HG02870 (cell line): ENCODE data around the gene NDUFS8.

Experiments used
- ATAC-seq: cut with Tn5 transposase; IDR thresholded peaks from one replicate; pipeline ENCODE4 v1.9.1; 2021; ENCODE audit warnings: mild to moderate bottlenecking, moderate library complexity; ENCODE audit not compliant: unreplicated experiment

The NDUFS8 gene

DNA sequence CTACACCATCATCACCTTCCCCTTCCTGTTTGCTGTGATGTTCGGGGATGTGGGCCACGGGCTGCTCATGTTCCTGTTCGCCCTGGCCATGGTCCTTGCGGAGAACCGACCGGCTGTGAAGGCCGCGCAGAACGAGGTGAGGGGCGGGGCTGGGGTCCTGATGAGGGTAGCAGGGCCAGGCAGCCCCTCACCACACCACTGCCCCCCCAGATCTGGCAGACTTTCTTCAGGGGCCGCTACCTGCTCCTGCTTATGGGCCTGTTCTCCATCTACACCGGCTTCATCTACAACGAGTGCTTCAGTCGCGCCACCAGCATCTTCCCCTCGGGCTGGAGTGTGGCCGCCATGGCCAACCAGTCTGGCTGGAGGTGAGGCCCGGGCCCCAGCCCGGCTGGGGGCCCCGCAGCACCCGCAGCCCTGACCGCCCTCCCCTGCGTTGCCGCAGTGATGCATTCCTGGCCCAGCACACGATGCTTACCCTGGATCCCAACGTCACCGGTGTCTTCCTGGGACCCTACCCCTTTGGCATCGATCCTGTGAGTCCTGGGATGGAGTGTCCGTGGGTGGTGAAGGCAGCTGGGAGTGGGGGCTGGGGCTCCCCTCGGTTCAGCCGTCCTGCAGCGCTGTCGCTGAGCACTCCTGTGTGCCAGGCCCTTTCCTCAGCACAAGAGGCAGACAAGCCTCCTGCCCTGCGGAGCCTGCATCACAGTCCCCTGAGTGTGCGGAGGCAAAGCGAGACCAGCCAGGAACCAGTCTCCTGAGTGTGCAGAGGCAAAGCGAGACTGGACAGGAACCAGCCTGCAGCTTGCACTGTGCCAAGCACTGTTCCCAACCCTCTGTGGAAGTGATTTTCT lies 17.2 kb downstream of the NDUFS8 start:
- ATAC-seq: no peak

DNA sequence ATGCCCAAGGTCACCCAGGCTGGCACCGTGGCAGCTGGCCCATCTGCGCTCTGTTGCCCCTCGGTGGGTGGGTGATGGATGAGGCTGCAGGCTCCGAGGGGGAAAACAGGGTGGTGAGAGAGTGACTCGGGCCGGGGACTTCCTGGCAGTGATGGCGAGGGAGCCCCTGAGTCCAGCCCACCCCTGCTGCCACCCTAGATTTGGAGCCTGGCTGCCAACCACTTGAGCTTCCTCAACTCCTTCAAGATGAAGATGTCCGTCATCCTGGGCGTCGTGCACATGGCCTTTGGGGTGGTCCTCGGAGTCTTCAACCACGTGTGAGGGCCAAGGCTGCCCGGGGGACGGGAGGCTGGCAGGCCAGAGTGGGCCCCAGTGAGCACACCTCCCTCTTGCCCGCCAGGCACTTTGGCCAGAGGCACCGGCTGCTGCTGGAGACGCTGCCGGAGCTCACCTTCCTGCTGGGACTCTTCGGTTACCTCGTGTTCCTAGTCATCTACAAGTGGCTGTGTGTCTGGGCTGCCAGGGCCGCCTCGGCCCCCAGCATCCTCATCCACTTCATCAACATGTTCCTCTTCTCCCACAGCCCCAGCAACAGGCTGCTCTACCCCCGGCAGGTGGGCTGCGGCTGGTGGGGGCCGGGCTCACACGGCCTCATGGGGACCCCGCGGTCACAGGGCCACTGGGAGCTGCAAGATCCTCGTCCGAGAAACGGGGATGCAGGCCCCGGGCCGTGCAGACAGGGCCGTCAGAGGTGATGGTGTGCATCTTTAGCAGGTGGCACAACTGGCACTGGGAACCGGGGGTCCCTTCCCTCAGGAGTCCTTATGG lies 18.4 kb downstream of the NDUFS8 start:
- no peak for ATAC-seq

DNA sequence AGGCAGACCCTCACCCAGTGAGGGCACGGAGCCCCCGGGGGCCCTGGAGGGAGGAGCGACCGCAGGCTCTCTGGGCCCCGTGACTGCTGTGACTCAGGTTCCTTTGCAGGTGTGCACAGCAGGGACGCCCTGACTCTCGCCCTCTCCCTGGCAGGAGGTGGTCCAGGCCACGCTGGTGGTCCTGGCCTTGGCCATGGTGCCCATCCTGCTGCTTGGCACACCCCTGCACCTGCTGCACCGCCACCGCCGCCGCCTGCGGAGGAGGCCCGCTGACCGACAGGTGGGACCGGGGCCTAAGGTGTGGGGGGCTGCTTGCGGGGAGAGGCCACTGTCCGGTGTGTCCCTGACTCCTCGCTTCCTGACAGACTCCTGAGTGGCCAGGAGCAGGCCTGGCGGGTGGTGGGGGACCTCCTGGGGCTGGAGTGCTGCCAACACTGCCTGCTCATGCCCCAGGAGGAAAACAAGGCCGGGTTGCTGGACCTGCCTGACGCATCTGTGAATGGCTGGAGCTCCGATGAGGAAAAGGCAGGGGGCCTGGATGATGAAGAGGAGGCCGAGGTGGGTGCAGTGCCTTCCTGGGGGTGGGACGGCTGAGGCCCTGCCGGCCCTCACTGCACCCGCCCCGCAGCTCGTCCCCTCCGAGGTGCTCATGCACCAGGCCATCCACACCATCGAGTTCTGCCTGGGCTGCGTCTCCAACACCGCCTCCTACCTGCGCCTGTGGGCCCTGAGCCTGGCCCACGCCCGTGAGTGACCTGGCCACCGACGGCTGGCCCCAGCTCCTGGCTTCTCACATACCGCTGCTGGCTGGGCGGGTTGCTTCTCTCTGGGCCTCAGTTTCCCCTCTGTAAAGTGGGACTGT lies 19.3 kb downstream of the NDUFS8 start:
- ATAC-seq: no peak

DNA sequence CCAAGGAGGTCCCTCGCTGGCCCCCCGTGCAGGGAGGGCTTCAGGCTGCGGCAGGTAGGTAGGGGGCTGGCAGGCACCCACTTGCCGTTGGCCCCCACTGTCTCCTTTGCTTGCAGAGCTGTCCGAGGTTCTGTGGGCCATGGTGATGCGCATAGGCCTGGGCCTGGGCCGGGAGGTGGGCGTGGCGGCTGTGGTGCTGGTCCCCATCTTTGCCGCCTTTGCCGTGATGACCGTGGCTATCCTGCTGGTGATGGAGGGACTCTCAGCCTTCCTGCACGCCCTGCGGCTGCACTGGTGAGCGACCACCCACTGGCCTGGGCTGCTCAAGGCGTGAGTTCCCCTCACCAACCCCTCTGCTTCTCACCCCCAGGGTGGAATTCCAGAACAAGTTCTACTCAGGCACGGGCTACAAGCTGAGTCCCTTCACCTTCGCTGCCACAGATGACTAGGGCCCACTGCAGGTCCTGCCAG lies 19.9 kb downstream of the NDUFS8 start:
- ATAC-seq: no peak

DNA sequence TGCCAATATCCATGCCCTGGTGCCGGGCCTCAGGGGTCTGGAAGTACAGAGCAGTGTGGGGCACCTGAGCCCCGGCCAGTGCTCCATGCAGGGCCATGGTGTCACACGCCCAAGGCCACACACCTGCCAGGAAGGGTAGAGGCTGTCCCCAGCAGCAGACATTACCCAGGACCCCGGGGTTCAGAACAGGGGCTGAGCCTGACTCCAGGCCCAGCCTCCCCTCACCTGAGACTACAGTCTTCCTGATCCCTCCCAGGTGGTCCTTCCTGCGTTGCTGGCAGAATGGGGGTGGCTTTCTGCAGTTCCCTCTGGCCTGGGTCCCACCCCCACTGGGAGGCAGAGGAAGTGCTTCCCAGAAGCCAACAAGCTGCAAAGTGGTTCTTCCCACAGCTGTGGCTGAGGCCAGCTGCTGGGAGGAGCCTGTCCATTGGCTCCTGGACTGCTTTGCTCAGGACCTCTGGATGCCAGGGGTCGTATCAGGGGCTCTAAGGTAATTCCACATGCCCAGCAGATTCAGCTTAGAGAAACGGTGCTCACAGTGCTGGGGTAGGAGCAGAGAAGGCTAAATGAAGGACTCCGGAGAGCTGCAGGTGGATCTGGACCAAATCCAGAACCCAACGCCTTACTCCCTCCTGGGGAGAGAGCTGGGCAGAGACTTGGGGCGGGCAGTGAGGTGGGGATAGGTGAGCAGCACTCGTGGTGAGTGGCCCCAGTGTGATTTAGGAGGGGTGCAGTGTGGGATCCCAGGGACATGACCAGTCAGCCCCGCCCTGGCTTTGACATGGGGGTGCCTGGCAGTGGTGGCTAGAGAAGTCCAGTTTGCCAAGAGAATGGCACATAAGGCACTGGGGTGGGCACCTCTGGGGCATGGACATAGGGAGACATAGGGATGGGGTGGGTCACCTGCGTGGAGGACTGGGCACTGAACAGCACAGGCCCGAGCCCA lies 21.0 kb downstream of the NDUFS8 start:
- no peak for ATAC-seq

DNA sequence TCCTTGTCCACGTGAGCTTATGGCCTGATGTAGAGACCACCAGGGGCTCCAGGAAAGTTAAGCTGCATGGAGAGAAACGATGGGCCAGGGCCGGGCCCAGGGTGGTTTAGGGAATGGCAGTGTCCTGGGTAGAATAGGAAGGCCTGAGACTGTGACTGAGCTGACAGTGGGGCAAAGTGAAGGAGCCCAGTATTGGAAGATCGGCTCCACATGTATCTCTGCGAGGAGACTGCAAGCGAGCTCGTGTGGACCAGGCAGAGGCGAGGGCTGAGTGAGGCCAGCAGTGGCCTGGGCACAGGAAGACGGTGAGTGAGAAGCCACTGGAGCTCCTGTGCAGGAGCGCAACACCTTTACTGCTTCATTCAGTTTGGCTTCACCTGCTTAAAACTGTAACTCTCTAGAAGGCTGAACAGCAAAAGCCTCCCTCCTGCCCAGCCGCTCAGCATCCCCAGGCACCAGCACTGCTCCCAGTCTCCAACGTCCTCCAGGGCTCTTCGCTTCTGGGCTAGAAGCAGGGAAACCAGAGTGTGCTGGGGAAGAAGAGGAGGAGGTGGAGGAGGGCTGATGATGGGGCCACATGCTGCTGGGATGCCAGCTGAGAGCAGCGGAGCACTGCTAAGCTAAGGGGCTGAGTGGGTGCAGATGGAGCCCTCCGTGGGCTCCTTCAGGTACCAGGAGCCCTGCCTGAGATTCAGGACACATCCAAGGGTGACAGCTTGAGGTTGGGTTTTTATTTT lies 21.8 kb downstream of the NDUFS8 start:
- no peak for ATAC-seq

DNA sequence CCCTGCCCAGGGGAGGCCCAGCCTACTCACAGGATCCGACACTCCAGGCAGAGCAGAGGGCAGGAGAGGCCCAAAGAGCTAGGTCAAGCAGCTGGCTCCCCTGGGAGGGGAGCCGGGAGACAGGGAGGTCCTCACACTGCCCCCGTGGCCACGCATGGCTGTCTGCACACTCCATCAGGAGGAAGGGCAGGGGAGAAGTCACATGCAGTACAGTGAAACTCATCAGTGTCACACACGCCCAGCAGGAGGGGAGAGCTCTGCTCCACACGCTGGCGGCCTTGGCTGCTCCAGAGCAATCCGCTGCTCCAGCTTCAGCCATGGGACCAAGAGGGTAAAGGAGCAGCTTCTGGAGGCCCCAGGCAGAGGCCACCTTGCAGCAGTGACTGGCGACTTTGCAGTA lies 22.6 kb downstream of the NDUFS8 start:
- ATAC-seq: no peak

DNA sequence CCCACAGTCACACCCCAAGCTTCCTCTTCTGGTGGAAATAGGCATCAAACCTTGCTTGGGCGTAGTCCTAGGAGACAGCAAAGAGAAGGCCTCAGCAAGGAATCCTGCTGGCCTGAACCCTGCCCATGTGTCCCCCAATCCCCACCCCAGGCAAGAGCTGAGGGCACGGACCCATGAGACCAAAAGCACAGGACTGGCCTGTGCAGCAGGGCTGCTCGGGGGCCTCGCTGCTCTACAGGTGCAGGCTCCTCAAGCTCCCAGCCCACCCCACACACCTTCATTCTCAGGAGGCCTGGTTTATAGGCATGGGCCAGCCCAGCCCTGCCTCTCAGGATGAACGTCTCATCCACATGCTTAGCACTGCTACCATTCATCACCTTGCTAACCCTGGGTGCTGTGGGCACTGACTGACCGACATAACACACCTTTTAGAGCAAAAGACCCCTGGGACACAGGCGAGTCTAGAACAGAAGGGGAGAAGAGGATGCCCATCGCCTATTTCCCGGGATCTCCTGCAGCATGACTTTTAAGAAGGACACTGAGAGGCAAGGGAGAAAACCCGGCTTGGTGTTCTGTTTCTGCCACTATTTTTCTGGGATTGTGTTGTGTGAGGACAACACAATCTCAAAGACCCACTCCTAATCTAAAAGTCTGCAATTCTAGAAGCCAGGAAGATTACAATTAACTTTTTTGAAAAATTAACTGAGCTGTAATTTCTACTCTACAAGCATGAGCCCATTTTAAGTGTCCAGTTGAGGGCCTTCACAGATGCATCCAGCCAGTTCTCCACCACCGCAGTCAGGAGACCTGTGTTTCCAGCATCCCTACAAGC lies 23.7 kb downstream of the NDUFS8 start:
- no peak for ATAC-seq

DNA sequence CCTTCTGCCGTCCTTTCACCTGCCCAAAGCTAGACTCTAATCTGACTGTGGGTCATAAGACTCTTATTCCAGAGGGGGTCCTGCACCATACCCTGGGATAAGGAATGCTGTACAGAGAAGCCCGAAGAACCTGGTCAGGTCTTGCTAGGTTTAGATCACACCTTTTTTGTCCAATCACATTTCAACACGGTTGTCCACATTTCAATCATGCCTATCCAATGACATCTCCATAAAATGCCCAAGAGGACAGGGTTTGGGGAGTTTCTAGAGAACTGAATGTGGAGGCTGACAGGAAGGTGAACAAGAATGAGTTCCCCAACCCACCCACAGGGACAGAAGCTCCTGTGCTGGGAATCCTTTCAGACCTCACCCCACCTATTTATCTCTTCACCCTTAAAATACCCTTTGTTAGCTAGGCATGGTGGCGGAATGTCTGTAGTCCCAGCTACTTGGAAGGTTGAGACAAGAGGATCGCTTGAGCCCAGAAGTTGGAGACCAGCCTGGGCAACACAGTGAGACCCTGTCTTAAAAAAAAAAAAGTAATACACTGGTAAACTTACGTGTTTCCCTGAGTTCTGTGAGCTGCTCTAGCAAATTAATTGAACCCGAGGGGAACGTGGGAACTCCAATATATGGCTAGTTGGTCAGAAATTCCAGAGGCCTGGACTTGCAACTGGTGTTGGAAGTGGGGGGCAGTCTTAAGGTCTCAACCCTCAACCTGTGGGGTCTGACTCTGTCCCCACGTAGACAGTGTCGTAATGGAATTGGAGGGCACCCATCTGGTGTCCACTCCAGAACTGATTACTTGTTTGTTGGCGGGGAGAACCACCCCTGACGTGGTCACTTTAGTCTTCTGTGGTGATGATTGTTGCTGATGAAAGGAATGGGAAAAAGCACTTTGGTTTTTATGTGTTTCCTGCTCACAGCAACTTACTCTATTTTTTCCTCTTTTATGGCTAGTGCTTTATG lies 26.1 kb downstream of the NDUFS8 start:
- no peak for ATAC-seq

DNA sequence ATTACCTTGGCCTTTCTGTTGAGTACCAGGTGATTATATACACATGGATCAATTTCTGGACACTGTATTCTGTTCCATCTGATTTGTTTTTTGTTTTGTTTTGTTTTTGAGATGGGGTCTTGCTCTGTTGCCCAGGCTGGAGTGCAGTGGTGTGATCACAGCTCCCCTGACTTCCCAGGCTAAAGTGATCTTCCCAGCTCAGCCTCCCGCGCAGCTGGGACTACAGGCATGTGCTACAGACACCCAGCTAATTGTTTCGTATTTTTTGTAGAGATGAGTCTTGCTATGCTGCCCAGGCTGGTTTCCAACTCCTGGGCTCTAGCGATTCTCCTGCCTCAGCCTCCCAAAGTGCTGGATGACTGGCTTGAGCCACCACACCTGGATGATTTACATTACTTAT lies 27.3 kb downstream of the NDUFS8 start:
- no peak for ATAC-seq

DNA sequence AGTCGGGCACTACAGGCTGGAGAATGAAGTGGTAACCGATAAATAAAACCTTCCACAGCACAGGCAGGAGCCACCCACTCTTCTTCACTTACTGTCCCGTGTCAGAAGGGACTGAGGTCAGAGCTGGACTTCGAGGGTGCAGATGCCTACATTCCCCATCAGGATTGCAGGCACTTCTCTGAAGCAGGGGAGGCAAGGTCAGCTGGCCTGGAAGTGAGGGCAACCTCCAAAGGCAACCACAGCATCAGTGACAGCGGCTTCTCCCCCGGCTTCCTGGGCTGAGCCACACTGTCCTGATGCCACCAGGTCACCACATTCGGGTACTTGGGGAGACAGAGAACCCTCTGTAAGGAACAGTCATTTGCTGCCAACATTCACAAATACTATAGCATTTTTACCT lies 31.0 kb downstream of the NDUFS8 start:
- ATAC-seq: no peak

DNA sequence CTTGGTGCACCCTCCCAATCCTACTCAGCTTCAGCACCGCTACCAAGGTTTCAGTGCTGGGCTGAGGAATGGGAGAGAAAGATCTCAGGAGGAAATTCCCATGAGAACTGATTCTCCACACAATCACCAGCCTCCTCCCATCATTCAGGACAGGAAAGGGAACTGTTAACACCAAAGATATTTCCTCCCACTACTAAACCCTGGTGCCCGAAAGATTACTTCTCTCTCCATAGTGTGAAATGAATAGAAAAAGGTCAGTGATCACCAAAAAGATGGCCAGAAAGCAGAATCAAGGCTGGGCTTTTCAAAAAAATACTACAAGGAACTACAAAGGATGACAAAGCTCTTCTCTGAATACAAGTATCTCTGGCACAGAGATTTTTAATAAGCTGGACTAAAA lies 34.4 kb downstream of the NDUFS8 start:
- ATAC-seq: no peak

DNA sequence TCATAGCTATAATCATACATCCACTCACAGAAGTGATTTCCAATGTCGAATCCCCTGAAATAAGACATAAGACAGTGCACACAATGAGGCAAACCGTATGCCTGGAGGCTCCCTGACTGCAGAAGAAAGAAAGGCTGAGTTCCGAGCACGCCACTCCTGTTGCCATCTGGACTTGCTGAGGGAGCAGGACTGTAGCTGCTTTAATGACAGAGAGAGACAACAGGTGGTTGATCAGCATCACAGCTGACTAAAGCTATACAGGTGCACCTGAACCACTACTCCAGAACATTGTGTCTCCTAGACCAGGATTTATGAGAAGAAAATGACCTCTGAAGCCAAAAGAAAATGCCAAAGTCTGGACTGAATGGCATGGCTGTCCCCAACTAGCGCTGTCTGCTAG lies 35.4 kb downstream of the NDUFS8 start:
- no peak for ATAC-seq

DNA sequence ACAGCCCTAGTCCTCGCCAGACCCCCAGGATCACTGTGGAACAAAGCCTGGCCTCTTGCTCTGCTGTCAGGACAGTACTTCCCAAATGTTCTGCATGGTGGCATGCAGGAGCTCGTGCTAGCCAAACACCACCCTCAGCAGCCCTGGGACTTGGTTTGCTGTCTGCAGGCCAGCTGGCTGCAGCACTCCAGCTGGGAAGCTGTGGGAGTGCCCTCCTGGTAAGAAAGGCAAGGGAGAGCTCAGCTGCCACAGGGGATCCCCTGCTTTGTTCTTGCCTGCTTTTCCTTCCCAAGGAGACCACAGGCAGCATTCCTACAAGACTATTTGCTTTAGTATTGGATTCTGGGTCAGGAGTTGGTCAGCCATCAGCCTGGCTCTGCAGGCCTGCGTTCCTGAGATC lies 36.3 kb downstream of the NDUFS8 start:
- no peak for ATAC-seq

DNA sequence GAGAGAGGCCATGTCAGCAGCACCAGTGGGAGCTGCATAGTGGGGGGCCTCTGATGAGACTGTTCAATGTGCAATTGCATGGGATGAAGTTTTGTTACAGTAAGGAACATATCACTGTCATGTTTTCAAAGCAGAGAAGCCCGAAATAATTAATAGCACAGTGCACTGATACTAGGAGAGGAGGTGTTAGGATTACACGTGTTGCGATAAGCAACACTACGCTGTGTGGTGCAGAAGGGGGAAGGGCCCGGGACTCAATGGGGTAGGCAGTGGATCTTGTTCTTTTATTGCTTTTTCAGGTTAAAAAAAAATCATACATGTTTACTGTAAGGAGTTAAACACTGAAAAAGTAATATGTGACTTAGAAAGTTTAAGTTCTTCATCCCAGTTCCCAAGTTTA lies 37.5 kb downstream of the NDUFS8 start:
- ATAC-seq: no peak

DNA sequence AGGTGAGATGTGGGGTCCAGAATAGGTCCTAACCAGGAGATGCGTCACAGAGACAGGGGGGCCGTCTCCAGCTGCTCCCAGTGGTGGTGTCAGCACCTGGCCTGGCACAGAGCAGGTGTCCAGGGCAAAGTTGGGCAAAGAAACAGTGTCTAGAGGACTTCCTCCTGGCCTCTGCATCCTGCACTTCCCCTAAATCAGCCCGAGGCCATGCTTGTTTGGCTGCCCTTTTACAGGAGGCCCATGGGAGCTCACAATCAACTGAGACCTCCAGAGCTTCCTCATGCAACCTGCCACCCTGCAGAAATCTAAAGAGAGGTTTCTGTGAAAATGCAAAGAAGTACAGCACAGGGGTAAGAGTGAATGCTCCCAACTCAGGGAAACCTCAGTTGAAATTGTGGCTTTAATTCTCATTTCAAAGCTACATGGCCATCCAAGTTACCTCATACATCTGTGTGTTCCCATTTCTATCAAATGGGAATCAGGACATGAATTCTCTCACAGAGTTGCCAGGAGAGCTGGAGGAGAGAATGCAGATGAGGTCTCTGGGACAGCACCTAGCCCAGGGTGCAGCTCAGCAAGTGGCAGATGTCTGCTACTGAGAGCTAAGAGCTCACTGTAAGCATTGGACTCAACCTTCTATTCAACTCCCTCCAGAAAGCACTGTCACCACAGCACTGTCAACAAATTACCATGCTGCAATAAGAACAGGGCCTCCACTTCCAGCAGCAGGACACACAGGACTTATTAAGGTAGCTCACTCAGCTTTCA lies 41.0 kb downstream of the NDUFS8 start:
- no peak for ATAC-seq
